Measurements from ENCODE around the gene PHF3.

Gene PHF3, protein sequence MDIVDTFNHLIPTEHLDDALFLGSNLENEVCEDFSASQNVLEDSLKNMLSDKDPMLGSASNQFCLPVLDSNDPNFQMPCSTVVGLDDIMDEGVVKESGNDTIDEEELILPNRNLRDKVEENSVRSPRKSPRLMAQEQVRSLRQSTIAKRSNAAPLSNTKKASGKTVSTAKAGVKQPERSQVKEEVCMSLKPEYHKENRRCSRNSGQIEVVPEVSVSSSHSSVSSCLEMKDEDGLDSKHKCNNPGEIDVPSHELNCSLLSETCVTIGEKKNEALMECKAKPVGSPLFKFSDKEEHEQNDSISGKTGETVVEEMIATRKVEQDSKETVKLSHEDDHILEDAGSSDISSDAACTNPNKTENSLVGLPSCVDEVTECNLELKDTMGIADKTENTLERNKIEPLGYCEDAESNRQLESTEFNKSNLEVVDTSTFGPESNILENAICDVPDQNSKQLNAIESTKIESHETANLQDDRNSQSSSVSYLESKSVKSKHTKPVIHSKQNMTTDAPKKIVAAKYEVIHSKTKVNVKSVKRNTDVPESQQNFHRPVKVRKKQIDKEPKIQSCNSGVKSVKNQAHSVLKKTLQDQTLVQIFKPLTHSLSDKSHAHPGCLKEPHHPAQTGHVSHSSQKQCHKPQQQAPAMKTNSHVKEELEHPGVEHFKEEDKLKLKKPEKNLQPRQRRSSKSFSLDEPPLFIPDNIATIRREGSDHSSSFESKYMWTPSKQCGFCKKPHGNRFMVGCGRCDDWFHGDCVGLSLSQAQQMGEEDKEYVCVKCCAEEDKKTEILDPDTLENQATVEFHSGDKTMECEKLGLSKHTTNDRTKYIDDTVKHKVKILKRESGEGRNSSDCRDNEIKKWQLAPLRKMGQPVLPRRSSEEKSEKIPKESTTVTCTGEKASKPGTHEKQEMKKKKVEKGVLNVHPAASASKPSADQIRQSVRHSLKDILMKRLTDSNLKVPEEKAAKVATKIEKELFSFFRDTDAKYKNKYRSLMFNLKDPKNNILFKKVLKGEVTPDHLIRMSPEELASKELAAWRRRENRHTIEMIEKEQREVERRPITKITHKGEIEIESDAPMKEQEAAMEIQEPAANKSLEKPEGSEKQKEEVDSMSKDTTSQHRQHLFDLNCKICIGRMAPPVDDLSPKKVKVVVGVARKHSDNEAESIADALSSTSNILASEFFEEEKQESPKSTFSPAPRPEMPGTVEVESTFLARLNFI (N-terminal part only)

GRCh38 chr6:63635588-63636517 is at the start of gene PHF3:
Gene PHF3, plus strand, starts transcription at chr6:63635802. Its CDS starts 10,750 bp downstream, at chr6:63646552.
- DNase-seq (ENCODE audit: low spot score) = peak; percentile 92

- no peak for DNase-seq (ENCODE audit: low spot score)
Observed at GRCh38 chr6:63589952-63590411, 45.6 kb upstream of the PHF3 start.

- no peak for DNase-seq (ENCODE audit: low spot score)
Observed at GRCh38 chr6:63592886-63593285, 42.7 kb upstream of the PHF3 start.

- DNase-seq (ENCODE audit: low spot score) = peak; percentile 43
Observed at GRCh38 chr6:63597141-63598048, 38.2 kb upstream of the PHF3 start.

DNA sequence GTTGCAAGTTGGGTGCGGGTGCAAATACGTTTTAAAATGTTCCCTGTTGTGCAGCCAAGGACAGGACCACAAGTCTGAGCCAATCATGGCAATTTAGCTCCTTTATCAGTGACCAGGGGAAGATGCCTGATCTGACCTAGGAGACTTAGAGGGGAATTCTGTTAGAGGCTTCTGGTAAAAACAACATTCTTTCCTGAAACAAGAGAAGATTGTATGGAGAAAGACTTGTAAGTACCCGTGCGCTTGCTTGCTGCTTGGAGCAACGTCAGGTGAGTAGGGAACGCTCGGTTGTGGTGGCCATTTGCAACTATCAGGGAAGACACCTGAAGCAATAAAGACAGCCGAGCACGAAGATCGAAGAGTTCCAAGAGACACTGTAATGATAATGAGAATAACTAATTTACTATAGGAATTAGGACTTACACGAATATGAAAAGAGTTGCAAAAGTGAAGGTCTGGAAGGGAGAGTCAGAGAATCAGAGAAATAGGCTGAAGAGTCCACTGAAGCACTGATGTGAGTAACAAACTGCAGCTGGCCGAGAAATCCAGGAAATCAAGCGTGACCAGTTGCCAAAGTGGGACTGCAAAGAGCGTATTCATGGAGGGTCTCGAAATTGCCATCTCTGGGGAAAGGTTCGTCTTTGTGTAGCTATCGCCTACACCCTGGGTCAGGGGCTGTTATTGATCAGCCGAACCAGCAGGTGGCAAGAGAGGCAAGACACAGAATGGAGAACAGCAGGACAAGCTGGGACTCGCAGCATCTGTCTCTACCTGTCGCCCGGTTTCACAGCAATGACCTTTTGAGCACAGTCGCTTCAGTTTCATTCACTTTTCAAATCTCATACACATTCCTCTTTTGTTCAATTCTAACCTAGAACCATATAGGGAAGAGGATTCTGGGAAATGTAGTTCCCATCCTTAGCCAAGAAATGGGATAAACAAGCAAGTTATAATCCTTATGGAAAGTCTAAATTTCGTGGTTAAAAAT is 37.3 kb upstream of the PHF3 start:
- DNase-seq (ENCODE audit: low spot score) = peak; percentile 72

DNA sequence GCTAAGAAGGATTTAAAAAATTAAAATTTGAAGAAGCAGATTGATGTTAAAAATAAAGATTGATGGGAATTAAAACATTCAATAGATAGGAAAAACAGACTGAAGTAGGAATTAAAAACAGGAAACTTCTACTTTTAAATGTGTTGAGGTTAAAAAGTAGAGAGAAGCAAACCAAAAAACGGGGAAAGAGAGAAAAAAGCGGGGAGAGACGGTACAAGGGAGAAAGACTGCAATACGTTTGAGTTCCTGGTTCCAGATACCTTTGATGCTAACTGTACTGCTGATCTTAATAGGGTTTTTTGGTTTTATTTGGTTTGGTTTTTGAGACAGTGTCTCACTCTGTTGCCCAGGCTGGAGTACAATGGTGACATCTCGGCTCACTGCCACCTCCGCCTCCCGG is 36.4 kb upstream of the PHF3 start:
- DNase-seq (ENCODE audit: low spot score) = no peak

GRCh38 chr6:63600136-63600535 is 35.5 kb upstream of the PHF3 start:
- no peak for DNase-seq (ENCODE audit: low spot score)

DNA sequence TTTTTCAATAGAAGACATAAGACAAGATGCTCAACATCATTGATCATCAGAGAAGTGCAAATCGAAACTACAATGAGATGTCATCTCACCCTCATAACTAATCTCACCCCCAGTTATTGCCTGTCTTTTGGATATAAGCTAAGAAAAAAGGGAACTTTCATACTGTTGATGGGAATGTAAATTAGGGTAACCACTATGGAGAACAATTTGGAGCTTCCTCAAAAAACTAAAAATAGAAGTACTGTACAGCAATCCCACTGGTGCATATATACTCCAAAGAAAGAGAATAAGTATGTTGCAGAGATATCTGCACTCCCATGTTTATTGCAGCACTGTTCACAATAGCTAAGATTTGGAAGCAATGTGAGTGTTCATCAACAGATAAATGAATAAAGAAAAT is 26.4 kb upstream of the PHF3 start:
- DNase-seq (ENCODE audit: low spot score) = no peak

- DNase-seq (ENCODE audit: low spot score) = no peak
Observed at GRCh38 chr6:63610944-63611343, 24.7 kb upstream of the PHF3 start.

- DNase-seq (ENCODE audit: low spot score) = no peak
Observed at GRCh38 chr6:63611560-63611959, 24.0 kb upstream of the PHF3 start.

- DNase-seq (ENCODE audit: low spot score) = no peak
Observed at GRCh38 chr6:63615590-63615989, 20.0 kb upstream of the PHF3 start.

GRCh38 chr6:63624091-63624490 is 11.5 kb upstream of the PHF3 start:
- no peak for DNase-seq (ENCODE audit: low spot score)

DNA sequence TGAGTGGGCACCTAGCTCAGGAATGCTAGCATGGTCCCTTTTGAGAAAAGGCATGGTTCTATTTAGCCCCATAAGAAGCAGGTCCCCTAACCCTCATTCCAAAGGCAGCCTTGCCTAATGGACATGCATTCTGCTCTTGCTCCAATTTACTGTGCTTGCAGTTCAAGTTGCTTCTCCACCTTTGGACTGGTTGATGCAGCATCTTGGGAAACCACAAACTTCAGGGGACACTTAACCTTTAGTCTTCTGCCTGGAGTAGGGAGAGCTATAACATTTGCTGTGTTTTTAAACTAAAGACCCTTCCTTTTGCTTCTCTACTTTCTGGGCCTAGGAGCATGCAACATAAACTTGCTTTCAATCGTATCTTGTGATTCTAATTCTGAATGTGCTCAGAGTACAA is 5.1 kb upstream of the PHF3 start:
- DNase-seq (ENCODE audit: low spot score) = no peak

DNA sequence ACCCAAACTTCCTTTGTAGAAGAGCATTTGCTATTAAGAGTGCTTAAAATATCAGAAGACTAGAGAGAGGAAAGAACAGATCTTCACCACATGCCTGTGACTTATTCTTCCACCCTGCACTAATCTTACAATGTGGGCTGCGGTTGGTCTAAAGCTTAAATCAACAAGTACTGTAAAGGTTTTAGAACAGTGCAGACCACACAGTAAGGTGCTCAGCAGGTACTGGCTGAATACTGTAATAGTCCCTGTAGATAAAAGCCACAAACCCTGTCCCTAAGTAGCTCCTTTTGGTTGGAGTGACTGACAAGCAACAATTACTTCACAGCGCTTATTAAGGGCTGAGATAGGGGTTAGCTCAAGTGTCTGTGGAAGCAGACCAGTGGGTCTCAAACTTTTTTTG is 972 bp upstream of the PHF3 start:
- DNase-seq (ENCODE audit: low spot score) = no peak

- DNase-seq (ENCODE audit: low spot score) = no peak
Observed at GRCh38 chr6:63635215-63635587, 401 bp upstream of the PHF3 start.

- peak; percentile 77 for DNase-seq (ENCODE audit: low spot score)
Observed at GRCh38 chr6:63636518-63637021, 968 bp downstream of the PHF3 start.

DNA sequence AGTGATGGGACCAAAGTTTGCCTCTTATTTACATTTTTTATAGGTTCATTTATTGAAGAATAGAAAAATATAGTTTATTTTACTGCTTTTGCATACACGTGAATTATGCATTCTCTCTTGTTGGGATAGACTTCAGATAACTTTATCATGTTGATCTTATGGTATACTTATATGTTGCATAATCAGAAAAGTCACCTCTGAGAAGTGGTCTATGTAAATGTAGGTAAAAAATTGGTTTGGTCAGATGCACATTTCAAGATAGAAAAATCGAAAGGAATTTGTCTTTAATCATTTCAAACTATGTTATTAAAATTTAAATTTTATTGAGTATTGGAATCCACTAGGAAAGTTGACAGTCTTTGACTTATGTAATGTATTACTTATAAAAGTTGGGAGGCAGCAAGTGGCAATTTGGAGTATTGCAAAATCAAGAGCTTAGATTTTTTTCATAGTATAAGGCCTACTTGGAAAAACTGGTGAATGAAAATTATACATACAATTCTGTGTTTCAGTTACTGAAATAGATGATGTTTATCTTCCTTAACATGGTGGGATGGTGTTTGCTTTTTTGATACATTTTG is 2.4 kb downstream of the PHF3 start:
- peak; percentile 57 for DNase-seq (ENCODE audit: low spot score)

DNA sequence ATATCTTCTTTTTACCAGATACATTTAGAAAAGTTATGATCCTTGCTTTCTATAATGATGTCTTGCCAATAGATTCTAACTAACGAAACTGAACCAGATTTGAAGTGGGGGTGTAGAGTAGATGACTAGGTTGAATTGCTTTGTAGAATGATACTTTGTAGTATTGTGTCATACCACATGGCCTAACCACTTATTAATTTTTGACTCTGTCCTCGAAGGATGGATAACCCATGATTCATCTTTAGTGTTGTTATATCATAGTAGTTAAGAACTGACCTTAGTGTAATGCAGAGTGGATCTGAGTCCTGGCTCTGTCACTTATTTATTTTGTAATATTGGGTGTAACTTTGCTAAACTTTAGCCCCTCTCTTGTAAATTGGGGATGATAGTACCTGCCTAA is 4.5 kb downstream of the PHF3 start:
- peak; percentile 82 for DNase-seq (ENCODE audit: low spot score)
